ENCODE results near the gene ABTB2.

GRCh38 chr11:34381775-34382174, 24.0 kb upstream of the ABTB2 start:
- TF ChIP-seq CTCF (IDR thresholded peaks at IDR 0.05) = no peak
- no peak for TF ChIP-seq POLR2AphosphoS5 (IDR thresholded peaks at IDR 0.05)
- TF ChIP-seq POLR2A (IDR thresholded peaks at IDR 0.05) = no peak
- no peak for TF ChIP-seq EP300 (IDR thresholded peaks at IDR 0.05)
